ENCODE data around the gene ERGIC1.

The ERGIC1 gene

DNA sequence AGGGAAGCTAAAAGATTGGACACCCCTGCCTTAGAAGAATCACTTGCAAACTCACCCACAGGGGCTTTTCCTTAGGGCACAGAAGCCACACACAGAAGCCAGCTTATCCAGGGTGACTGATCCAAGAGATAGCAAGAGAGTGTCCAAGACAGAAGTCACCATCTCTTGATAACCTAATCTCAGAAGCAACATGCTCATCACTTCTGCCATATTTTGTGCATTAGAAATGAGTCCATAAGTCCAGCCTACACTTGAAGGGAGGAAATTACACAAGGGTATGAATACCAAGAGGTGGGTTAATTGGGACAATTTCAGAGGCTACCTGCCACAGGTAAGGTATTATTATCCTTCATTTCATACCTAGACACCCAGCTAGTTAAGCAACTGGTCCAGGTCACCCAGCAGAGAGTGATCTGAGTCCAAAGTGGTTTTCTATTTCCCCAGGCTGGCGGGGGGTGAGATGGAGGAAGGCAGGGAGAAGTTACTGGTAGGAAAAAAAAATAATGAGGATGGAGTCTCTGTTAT, 3.7 kb upstream of the ERGIC1 start:
- Mint-ChIP-seq H3K4me3 (no peak overlapping the region), H3K9me3 (peaks cover 11% of the 10 kb centered on the region), H3K4me1 (peaks cover 9% of the 10 kb centered on the region), H3K27me3 (peaks cover 18% of the 10 kb centered on the region), H3K36me3 (peaks cover 1% of the 10 kb centered on the region), H3K27ac (no peak overlapping the region)
- no peak for DNase-seq
- CTCF ChIA-PET, result interaction anchor here (1.4 kb wide), 1 partner anchor 115 kb away, joined by 3 read pairs; no protein-coding TSS in a partner anchor

DNA sequence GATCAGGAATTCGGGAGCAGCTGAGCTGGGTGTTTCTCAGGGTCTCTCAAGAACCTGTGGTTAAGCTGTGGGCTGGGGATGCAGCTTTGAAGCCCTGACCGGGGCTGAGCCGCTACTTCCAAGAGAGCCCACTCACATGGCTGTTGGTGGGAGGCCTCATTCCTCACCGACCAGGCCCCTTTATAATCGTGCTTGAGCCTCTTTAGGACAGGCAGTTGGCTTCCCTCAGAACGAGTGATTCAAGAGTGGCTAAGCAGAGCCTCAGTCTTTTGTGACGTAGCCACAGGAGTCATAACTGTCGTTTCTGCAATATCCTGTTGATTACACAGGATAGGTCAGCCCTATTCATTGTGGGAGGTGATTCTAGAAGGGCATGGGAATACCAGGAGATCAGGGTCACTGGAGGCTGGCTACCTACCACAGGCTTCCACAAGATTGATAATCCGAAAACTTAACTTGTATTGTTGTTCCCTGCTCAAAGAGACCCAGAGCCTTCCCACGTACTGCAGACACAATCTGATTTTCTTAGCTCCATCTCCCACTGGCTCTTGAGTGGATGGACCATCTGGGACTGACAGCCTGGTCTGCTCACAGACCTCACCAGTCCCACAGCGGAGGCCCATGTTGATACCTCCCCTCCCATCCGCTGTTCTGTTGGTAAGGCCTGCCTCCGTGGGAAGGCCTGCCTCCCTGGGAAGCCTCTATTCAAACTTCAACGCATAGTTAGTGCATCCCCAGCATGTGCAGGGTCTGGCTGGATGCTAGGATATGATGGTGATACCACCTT, 3.0 kb upstream of the ERGIC1 start:
- H3K9me3 Mint-ChIP-seq, result peaks cover 4% of the 10 kb centered on the region
- no peak overlapping the region for H3K4me3 Mint-ChIP-seq
- H3K27ac Mint-ChIP-seq, result no peak overlapping the region
- peaks cover 16% of the 10 kb centered on the region for H3K4me1 Mint-ChIP-seq
- CTCF ChIA-PET, result no interaction called here
- H3K27me3 Mint-ChIP-seq, result peaks cover 15% of the 10 kb centered on the region
- no peak for DNase-seq
- H3K36me3 Mint-ChIP-seq, result peaks cover 4% of the 10 kb centered on the region

DNA sequence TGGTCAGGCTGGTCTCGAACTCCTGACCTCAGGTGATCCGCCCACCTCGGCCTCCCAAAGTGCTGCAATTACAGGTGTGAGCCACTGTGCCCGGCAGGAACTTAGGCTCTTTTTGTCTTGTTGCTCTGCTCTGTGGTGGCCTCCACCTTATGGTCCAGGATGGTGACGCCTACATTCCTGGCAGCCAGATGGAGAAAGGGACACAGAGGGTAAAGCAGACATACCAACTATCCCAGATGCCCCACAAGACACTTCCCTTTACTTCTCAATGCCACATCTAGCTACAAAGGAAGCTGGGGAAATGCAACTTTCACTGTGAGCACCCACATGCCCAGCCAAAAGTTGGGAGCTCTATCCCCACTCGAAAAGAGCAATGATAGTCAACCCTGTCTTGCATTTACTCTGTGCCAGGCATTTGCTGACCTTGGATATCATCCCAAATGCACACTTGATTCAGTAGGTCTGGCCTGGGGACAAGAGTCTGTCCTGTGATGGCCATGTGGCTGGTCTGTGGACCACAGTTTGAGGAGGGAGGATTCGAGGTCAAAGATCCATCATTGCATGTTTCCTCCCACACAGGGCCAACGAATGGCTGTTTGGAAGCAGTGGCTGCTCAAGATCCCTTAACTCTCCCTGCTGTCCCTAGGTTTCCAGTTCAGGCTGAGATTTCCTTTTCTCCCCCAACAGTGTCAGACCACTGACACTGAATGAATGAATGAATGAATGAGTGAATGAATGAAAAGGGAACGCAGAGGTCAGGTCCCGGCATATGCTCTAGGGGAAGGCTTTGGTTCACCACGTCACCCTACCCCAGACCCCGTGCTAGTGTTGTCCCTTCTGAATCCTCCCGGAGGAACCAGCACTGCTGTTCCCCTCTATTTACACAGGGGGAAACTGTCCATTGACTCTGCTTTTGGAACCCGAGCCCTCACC, 1.4 kb upstream of the ERGIC1 start:
- CTCF ChIA-PET, result no interaction called here
- H3K27ac Mint-ChIP-seq, result peak overlapping the region; percentile 49
- DNase-seq, result no peak
- peak overlapping the region; percentile 79 for H3K4me3 Mint-ChIP-seq
- peaks cover 11% of the 10 kb centered on the region for H3K27me3 Mint-ChIP-seq
- H3K9me3 Mint-ChIP-seq, result no peaks in the 10 kb centered on the region
- H3K4me1 Mint-ChIP-seq, result peaks cover 32% of the 10 kb centered on the region
- peaks cover 11% of the 10 kb centered on the region for H3K36me3 Mint-ChIP-seq

DNA sequence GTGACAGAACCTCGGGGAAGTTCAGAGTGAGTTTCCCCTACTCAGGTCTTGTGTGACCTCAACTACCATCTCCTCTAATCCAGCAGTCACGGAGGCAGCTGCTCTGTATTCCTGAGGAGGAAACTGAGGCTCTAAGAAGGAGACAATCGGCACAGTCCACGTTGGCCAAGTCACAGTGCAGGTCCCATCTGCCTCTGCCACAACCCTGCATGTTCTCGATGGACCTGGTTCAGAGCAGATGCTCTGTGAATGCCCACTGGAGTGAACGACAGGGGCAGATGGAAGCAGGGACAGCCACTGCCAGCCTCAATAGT, 722 bp upstream of the ERGIC1 start:
- H3K36me3 Mint-ChIP-seq, result peaks cover 12% of the 10 kb centered on the region
- no peaks in the 10 kb centered on the region for H3K9me3 Mint-ChIP-seq
- CTCF ChIA-PET, result no interaction called here
- H3K4me1 Mint-ChIP-seq, result peaks cover 39% of the 10 kb centered on the region
- peak overlapping the region; percentile 49 for H3K27ac Mint-ChIP-seq
- peak overlapping the region; percentile 79 for H3K4me3 Mint-ChIP-seq
- peaks cover 4% of the 10 kb centered on the region for H3K27me3 Mint-ChIP-seq
- DNase-seq, result no peak

DNA sequence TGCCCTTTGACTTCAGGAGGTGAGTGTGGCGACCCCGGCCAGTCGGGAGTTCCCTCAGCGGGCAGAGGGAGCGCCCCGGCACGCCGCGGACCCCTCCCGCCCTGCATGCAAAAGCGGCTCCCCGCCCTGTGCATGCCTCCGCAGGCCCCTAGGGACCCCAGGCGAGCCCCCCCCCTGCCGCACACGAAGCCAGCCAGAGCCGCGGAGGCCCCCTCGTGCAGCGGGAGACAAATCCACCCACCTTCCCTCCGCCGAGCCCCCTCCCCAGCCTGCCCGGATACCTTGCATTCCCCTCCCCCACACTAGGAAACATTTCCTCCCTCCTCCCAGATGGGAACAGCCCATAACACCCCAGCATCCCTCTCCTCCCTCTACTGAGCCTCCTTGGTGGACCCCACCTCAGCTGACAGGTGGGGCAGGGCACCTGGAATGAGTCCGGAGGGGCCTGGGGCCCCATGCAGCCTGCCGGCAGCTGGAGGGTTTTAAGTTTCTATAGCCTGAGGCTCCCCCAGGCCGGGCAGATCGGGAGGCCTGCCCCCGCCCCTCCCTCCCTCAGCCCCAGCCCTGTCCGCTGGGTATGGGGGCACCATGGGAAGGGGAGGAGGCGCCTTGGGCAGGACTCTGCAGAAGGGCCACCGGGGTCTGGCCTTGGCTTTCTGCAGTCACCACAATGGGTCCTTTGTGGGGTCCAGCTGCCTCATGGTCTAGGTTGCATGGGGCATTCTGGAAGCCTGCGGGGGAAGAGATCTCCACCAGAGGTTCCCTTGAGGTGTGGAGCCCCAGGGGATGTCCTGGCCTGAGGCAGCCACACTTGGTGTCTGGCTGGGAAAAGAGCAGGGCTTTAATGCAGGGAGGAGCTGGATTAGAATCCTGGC, 601 bp downstream of the ERGIC1 start:
- H3K4me3 Mint-ChIP-seq, result peak overlapping the region; percentile 84
- H3K4me1 Mint-ChIP-seq, result peaks cover 40% of the 10 kb centered on the region
- peaks cover 12% of the 10 kb centered on the region for H3K36me3 Mint-ChIP-seq
- H3K27ac Mint-ChIP-seq, result peak overlapping the region; percentile 79
- no peaks in the 10 kb centered on the region for H3K27me3 Mint-ChIP-seq
- CTCF ChIA-PET, result interaction anchor here (0.6 to 2.0 kb wide), 2 partner anchors 63 to 234 kb away, joined by 4 to 5 read pairs; no protein-coding TSS in a partner anchor
- H3K9me3 Mint-ChIP-seq, result no peaks in the 10 kb centered on the region
- peak; percentile 34 for DNase-seq

DNA sequence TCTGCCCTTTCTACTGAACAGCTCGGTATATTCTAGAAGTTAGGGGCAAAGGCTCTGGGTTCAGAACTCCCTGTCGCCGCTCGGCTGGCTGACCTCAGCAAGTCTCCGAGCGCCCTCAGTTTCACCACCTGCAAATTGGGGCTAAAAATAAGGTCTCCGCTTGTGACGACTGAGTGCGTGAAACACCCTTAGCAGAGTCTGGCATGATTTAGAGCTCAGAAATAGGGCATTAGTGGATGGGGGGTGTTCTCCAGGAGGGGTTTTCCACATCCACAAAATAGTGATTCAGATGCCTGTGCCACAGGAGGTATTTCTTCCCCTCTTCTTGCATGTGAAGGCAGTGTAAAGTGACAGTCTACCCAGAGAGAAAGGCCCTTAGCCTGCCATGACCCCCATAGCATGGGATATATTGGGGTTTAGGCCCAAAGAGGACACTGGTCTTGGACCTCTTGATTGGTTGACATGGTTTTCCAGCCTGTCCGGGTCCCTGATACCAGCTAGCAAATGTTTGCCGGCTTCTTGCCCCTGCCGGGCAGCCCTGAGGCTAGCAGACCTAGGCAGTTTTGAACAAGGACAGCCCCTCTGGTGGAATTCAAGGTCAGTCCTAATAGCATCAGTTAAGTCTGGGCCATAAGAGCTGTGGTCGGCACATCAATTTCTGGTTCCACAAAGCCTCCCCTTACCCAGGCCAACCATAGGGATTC, 1.4 kb downstream of the ERGIC1 start:
- Mint-ChIP-seq H3K9me3 (no peaks in the 10 kb centered on the region), H3K27me3 (no peaks in the 10 kb centered on the region), H3K4me3 (peak overlapping the region; percentile 84), H3K27ac (peak overlapping the region; percentile 64), H3K36me3 (peaks cover 12% of the 10 kb centered on the region), H3K4me1 (peaks cover 40% of the 10 kb centered on the region)
- DNase-seq, result no peak
- CTCF ChIA-PET, result interaction anchor here (1.0 to 2.0 kb wide), 4 partner anchors 18 to 121 kb away, joined by 3 to 5 read pairs (median 3); no protein-coding TSS in a partner anchor

DNA sequence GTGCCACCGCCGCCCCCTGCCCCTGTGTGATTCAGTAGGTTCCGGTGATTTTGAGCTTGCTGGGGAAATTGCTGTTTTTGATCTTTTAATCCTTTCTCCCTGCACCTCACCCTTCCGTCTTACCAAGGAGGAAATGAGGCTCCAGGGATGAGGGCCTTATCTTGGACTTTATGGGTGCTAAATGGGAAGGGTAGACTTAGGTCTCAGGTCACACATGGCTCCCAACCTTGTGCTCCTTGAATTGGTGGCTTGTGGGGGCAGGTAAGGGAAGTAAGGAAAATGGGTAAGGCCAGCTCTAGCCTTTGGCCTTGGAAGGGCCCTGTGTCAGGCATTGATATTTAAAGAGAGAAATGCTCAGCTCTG, 1.9 kb downstream of the ERGIC1 start:
- Mint-ChIP-seq H3K27me3 (no peaks in the 10 kb centered on the region), H3K9me3 (no peaks in the 10 kb centered on the region), H3K4me1 (peaks cover 40% of the 10 kb centered on the region), H3K4me3 (peak overlapping the region; percentile 84), H3K36me3 (peaks cover 12% of the 10 kb centered on the region), H3K27ac (peak overlapping the region; percentile 64)
- CTCF ChIA-PET, result interaction anchor here (1.0 to 2.0 kb wide), 4 partner anchors 18 to 121 kb away, joined by 3 to 5 read pairs (median 3); no protein-coding TSS in a partner anchor
- DNase-seq, result no peak

DNA sequence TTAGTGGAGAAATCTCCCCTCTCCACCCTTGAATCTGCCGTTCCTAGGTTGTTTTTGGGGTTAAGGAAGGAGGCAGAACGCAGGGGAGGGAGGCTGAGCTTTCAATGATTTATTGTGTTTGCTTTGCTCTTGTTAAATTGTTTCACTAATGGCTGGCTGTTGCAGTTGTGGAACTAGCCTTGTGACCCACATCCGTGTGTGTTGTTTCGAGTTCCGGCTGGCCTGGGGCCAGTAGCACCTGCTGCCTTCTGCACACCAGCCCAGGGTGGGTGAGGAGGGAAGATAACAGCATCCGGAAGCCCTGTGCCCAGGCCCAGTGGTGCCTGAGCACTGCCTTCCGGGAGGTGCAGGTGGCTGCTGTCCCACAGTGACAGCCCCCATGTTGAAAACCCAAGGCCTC, 3.6 kb downstream of the ERGIC1 start:
- DNase-seq, result peak; percentile 68
- H3K27ac Mint-ChIP-seq, result peak overlapping the region; percentile 90

DNA sequence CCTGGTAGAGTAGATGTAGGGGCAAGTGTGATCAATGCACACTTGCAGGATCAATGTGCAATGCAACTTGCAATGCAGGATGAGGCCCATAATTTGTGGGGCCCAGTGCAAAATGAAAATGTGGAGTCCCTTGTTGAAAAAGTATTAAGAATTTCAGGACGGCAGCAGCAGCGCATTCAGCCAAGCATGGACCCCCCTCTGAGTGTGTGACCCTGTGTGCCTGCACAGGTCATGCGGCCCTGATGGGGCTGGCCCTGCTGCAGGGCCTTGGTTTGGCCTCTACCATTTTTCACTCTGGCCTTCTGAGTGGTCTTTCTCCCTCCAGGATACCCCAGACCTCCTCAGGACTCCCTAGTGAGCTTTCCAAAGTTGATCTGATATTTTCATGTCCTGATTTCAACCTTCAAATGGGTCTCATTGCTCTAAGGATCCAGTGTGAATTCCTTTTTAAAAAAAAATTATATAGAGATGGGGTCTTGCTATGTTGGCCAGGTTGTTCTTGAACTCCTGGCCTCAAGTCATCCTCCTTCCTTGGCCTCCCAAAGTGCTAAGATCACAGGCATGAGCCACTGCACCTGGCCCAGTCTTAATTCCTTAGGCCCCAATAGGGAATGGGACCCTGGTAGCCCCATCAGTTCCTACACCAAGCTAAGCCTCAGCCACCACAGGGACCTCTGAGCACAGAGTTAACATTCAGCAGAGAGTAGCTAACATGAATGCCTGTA, 4.3 kb downstream of the ERGIC1 start:
- H3K4me3 Mint-ChIP-seq, result no peak overlapping the region
- no peak for DNase-seq
- no peaks in the 10 kb centered on the region for H3K27me3 Mint-ChIP-seq
- CTCF ChIA-PET, result interaction anchor here (1.3 to 1.8 kb wide), 2 partner anchors 62 to 126 kb away, joined by 4 read pairs; no protein-coding TSS in a partner anchor
- peak overlapping the region; percentile 90 for H3K27ac Mint-ChIP-seq
- peaks cover 40% of the 10 kb centered on the region for H3K4me1 Mint-ChIP-seq
- peaks cover 12% of the 10 kb centered on the region for H3K36me3 Mint-ChIP-seq
- no peaks in the 10 kb centered on the region for H3K9me3 Mint-ChIP-seq

More for the DNA sequence above, 3.6 kb downstream of the ERGIC1 start:
- H3K9me3 Mint-ChIP-seq, result no peaks in the 10 kb centered on the region
- H3K36me3 Mint-ChIP-seq, result peaks cover 12% of the 10 kb centered on the region
- no peaks in the 10 kb centered on the region for H3K27me3 Mint-ChIP-seq
- H3K4me3 Mint-ChIP-seq, result peak overlapping the region; percentile 48
- CTCF ChIA-PET, result interaction anchor here (1.0 to 1.8 kb wide), 4 partner anchors 60 to 125 kb away, joined by 3 to 4 read pairs (median 4); partner anchors contain the start of gene DUSP1
- H3K4me1 Mint-ChIP-seq, result peaks cover 40% of the 10 kb centered on the region

DNA sequence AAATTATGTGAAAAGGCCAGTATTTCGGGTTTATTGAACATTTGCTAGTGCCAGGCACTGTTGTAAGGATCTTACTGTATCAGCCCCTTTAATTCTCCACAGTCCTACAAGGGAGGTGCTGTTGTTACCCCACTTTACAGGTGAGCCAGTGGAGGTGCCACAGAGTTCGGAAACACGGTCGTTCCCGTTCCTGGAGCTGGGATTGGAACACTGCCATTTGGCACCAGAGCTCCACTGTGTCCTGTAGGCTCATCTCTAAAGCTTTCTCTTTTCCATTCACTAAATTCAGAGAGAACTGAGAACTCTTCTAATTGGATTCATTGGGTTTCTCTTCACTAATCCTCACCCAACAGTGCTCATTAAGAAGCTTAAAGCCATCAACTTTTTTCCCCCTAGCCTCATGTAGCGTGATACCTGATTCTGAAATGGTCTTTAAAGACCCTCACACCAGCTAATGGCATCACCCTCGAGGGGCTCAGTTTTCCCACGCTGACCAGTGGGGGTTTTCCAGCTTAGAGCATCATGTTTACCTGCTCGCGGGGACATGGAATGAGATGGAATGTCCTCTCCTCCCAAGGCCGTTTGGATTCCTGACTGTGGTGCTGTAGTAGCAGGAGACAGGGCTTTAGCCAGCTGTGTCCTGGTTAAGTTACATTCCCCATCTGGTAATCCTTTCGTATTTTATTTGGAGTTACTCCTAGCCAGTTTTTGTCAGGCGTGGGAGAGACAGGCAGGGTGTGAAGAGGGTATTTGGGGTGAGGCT, 5.8 kb downstream of the ERGIC1 start:
- Mint-ChIP-seq H3K36me3 (peaks cover 14% of the 10 kb centered on the region), H3K27ac (no peak overlapping the region), H3K4me1 (peaks cover 35% of the 10 kb centered on the region), H3K9me3 (no peaks in the 10 kb centered on the region), H3K4me3 (no peak overlapping the region), H3K27me3 (no peaks in the 10 kb centered on the region)
- DNase-seq, result no peak
- CTCF ChIA-PET, result no interaction called here

DNA sequence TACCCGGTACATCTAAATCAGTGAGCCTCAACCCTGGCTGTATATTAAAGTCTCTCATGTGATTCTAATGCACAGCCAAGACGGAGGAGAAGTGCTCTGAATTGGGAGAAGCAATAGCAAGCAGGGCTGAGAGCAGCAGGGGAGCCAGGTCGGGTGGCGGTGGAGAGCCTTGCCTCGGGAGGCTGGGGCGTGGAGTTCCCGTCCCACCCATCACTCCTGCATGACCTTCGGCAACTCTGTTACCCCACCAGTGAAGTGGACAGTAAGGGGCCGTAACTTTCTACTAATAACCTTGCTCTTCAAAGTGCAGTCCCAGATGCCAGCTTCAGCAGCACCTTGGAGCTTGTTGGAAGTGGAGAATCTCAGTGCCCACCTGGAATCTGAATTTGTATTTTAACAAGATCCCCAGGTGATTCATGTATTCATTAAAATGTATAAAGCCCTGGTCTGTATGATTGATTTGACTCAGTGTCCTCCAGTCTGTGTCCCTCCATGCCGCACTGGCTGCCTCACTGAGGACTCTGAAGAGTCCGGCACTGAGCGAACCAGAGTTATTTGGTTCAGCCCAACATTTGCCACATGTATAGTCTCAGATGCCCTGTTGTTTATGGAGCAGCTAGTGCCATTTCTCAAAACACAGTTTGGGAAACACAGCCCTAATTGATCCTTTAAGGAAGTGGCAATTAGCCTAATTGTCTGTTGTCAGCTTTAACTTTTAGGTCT, 6.5 kb downstream of the ERGIC1 start:
- H3K4me1 Mint-ChIP-seq, result peaks cover 28% of the 10 kb centered on the region
- no peaks in the 10 kb centered on the region for H3K27me3 Mint-ChIP-seq
- no peaks in the 10 kb centered on the region for H3K9me3 Mint-ChIP-seq
- CTCF ChIA-PET, result no interaction called here
- peaks cover 14% of the 10 kb centered on the region for H3K36me3 Mint-ChIP-seq
- no peak for DNase-seq
- H3K4me3 Mint-ChIP-seq, result no peak overlapping the region
- no peak overlapping the region for H3K27ac Mint-ChIP-seq
